GM19438 (cell line): ENCODE measurements around the gene SLC25A51.

Experiments used
- ATAC-seq: cut with Tn5 transposase; IDR thresholded peaks from one replicate; pipeline ENCODE4 v1.9.1; 2021; ENCODE audit warnings: low read depth; ENCODE audit not compliant: unreplicated experiment

SLC25A51 gene

GRCh38 chr9:37937366-37937765 is 33.4 kb upstream of the SLC25A51 start:
- no peak for ATAC-seq

GRCh38 chr9:37936965-37937364 is 33.0 kb upstream of the SLC25A51 start:
- ATAC-seq: no peak

- ATAC-seq: no peak
These were observed 32.4 kb upstream of the SLC25A51 start for GRCh38 chr9:37936376-37936775.

- no peak for ATAC-seq
These were observed 31.2 kb upstream of the SLC25A51 start for GRCh38 chr9:37935096-37935495.

- ATAC-seq: no peak
These were observed 27.7 kb upstream of the SLC25A51 start for GRCh38 chr9:37931592-37931991.

GRCh38 chr9:37929441-37929895 is 25.5 kb upstream of the SLC25A51 start:
- ATAC-seq: no peak

GRCh38 chr9:37928552-37929430 is 24.9 kb upstream of the SLC25A51 start:
- no peak for ATAC-seq

- no peak for ATAC-seq
These were observed 23.9 kb upstream of the SLC25A51 start for GRCh38 chr9:37927601-37928551.

GRCh38 chr9:37927132-37927531 is 23.2 kb upstream of the SLC25A51 start:
- no peak for ATAC-seq

GRCh38 chr9:37926737-37927118 is 22.8 kb upstream of the SLC25A51 start:
- ATAC-seq: no peak

- ATAC-seq: no peak
These were observed 22.1 kb upstream of the SLC25A51 start for GRCh38 chr9:37925786-37926736.

- ATAC-seq: no peak
These were observed 21.1 kb upstream of the SLC25A51 start for GRCh38 chr9:37925006-37925405.

- no peak for ATAC-seq
These were observed 20.6 kb upstream of the SLC25A51 start for GRCh38 chr9:37924538-37924937.

- ATAC-seq: no peak
These were observed 20.0 kb upstream of the SLC25A51 start for GRCh38 chr9:37923796-37924427.

- no peak for ATAC-seq
These were observed 19.3 kb upstream of the SLC25A51 start for GRCh38 chr9:37923118-37923795.

GRCh38 chr9:37922363-37923117 is 18.6 kb upstream of the SLC25A51 start:
- no peak for ATAC-seq

GRCh38 chr9:37921546-37922300 is 17.8 kb upstream of the SLC25A51 start:
- ATAC-seq: no peak

- ATAC-seq: no peak
These were observed 17.2 kb upstream of the SLC25A51 start for GRCh38 chr9:37921168-37921510.
